Trophoblast cell (in vitro differentiated cells and primary cell): ENCODE measurements around the gene C18orf32.
"Not testable (repeated sequence)": the region's sequence is repeated elsewhere in the genome, so short reads cannot be mapped to it uniquely, and the experiment has no call there.

Experiments
- DNase-seq, 2 donors: peaks; one replicate each; pipeline ENCODE4 v3.0.0-alpha.2; 2016
- H2AFZ ChIP-seq: 2 replicates; pipeline ENCODE4 v1.6.1; 2013; ENCODE audit warnings: low read length, moderate library complexity, mild to moderate bottlenecking; ENCODE audit not compliant: insufficient read depth, poor library complexity
- H2AK5ac ChIP-seq: 2 replicates; pipeline ENCODE4 v1.6.1; 2013; ENCODE audit warnings: mild to moderate bottlenecking, low read length
- H2BK120ac ChIP-seq: 2 replicates; pipeline ENCODE4 v1.6.1; 2013; ENCODE audit warnings: low read length, mild to moderate bottlenecking, moderate library complexity; ENCODE audit not compliant: insufficient read depth, poor library complexity
- H2BK12ac ChIP-seq: 2 replicates; pipeline ENCODE4 v1.6.1; 2013; ENCODE audit warnings: mild to moderate bottlenecking, low read length, moderate library complexity
- H2BK5ac ChIP-seq: 2 replicates; pipeline ENCODE4 v1.6.1; 2013; ENCODE audit warnings: low read length, low read depth, moderate library complexity, mild to moderate bottlenecking; ENCODE audit not compliant: poor library complexity
- H3K14ac ChIP-seq: 2 replicates; pipeline ENCODE4 v1.6.1; 2013; ENCODE audit warnings: mild to moderate bottlenecking, low read length
- H3K18ac ChIP-seq: 2 replicates; pipeline ENCODE4 v1.6.1; 2013; ENCODE audit warnings: mild to moderate bottlenecking, low read length
- H3K23ac ChIP-seq: 2 replicates; pipeline ENCODE4 v1.6.1; 2013; ENCODE audit warnings: low read length
- H3K27ac ChIP-seq: 2 replicates; pipeline ENCODE4 v1.5.1; 2013; ENCODE audit warnings: low read depth, mild to moderate bottlenecking, inconsistent platforms, low read length, moderate library complexity
- H3K27me3 ChIP-seq: 2 replicates; pipeline ENCODE4 v1.6.1; 2013; ENCODE audit warnings: inconsistent platforms, mild to moderate bottlenecking, low read length, moderate library complexity; ENCODE audit not compliant: insufficient read depth
- H3K36me3 ChIP-seq, 2 experiments: 1 replicate in 1 of 2; 2 replicates in 1 of 2; pipeline ENCODE4 v1.6.1; 2013; ENCODE audit warnings: low read length in 2 of 2, mild to moderate bottlenecking in 2 of 2, moderate library complexity in 1 of 2; ENCODE audit not compliant: insufficient read depth in 2 of 2, control insufficient read depth in 1 of 2
- H3K4ac ChIP-seq: 2 replicates; pipeline ENCODE4 v1.6.1; 2013; ENCODE audit warnings: low read depth, mild to moderate bottlenecking, low read length, moderate library complexity
- H3K4me1 ChIP-seq, 2 experiments: 1 replicate in 1 of 2; 2 replicates in 1 of 2; pipeline ENCODE4 v1.6.1; 2013; ENCODE audit warnings: low read length in 2 of 2, mild to moderate bottlenecking in 2 of 2, moderate library complexity in 1 of 2; ENCODE audit not compliant: insufficient read depth in 2 of 2, control insufficient read depth in 1 of 2
- H3K4me2 ChIP-seq: 2 replicates; pipeline ENCODE4 v1.6.1; 2013; ENCODE audit warnings: inconsistent platforms, mild to moderate bottlenecking, low read length, moderate library complexity
- H3K4me3 ChIP-seq: 2 replicates; pipeline ENCODE4 v1.5.1; 2013; ENCODE audit warnings: mild to moderate bottlenecking, low read depth, low read length, inconsistent platforms
- H3K79me1 ChIP-seq: one replicate; pipeline ENCODE4 v1.6.1; 2013; ENCODE audit warnings: low read length
- H3K79me2 ChIP-seq: 2 replicates; pipeline ENCODE4 v1.6.1; 2013; ENCODE audit warnings: low read length, mild to moderate bottlenecking; ENCODE audit not compliant: control insufficient read depth, insufficient read depth, poor library complexity
- H3K9ac ChIP-seq: 2 replicates; pipeline ENCODE4 v1.6.1; 2013; ENCODE audit warnings: mild to moderate bottlenecking, low read length
- H3K9me3 ChIP-seq: 2 replicates; pipeline ENCODE4 v1.6.1; 2013; ENCODE audit warnings: low read depth, mild to moderate bottlenecking, control low read depth, inconsistent platforms, low read length; ENCODE audit not compliant: insufficient read depth
- H4K12ac ChIP-seq: 2 replicates; pipeline ENCODE4 v1.6.1; 2013; ENCODE audit warnings: low read depth, mild to moderate bottlenecking, low read length, moderate library complexity
- H4K8ac ChIP-seq: 2 replicates; pipeline ENCODE4 v1.6.1; 2013; ENCODE audit warnings: low read depth, mild to moderate bottlenecking, low read length, moderate library complexity
- H4K91ac ChIP-seq: one replicate; pipeline ENCODE4 v1.6.1; 2013; ENCODE audit warnings: low read depth, mild to moderate bottlenecking, low read length, moderate library complexity
- WGBS: extraction: QIAGEN DNeasy Blood & Tissue Kit; methylation state at CpG from one replicate; pipeline ENCODE4 v1.1.7; 2013; ENCODE audit warnings: missing lambda C conversion rate; ENCODE audit not compliant: insufficient read length, insufficient coverage; ENCODE audit errors: extremely low coverage; 5-methylcytosine and 5-hydroxymethylcytosine counted together

C18orf32 gene

DNA sequence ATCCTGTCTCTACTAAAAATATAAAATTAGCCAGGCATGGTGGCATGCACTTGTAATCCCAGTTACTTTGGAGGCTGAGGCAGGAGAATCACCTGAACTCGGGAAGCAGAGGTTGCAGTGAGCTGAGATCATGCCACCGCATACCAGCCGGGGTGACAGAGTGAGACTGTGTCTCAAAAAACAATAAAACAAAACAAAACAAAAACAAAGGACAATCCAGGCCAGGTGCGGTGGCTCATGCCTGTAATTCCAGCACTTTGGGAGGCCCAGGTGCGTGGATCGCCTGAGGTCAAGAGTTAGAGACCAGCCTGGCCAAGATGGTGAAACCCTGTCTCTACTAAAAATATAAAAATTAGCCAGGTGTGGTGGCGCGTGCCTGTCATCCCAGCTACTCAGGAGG is 25.8 kb upstream of the C18orf32 start:
- H4K12ac ChIP-seq, H3K27ac ChIP-seq, H2BK120ac ChIP-seq, H4K91ac ChIP-seq, H3K18ac ChIP-seq, H3K23ac ChIP-seq, H3K27me3 ChIP-seq, H3K4me2 ChIP-seq, H2BK5ac ChIP-seq, H3K14ac ChIP-seq, H3K4me1 ChIP-seq, H3K9me3 ChIP-seq, H3K4me3 ChIP-seq, H3K9ac ChIP-seq, H2AFZ ChIP-seq, H2BK12ac ChIP-seq, H3K79me1 ChIP-seq, H4K8ac ChIP-seq, H3K79me2 ChIP-seq, H3K4ac ChIP-seq, H3K36me3 ChIP-seq, H2AK5ac ChIP-seq: not testable (repeated sequence)
- no CpG with 5 or more reads among the region's 8 CpGs for WGBS
- DNase-seq = peak; percentile 88 to 91

GRCh38 chr18:49510393-49511115 is 23.5 kb upstream of the C18orf32 start:
- Histone ChIP-seq H4K8ac (no peak overlapping the region), H3K4me2 (no peak overlapping the region)

DNA sequence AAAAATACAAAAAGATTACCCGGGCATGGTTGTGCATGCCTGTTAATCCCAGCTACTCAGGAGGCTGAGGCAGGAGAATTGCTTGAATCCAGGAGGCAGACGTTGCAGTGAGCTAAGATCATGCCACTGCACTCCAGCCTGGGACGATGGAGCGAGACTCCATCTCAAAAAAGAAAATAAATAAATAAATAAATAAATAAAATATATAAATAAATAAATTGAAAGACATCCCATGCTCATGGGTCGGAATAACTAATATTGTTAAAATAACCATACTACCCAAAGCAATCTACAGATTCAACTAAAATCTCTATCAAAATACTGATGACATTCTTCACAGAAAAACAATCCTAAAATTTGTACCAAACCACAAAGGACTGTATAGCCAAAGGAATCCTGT is 19.4 kb upstream of the C18orf32 start:
- DNase-seq, H3K14ac ChIP-seq, H3K27me3 ChIP-seq, H4K8ac ChIP-seq, H2AK5ac ChIP-seq, H3K9ac ChIP-seq, H3K79me2 ChIP-seq, H3K79me1 ChIP-seq, H3K23ac ChIP-seq, H3K4me3 ChIP-seq, H3K27ac ChIP-seq, H4K91ac ChIP-seq, H2BK5ac ChIP-seq, H3K4ac ChIP-seq, H3K4me1 ChIP-seq, H3K18ac ChIP-seq, H3K9me3 ChIP-seq, H3K4me2 ChIP-seq, H2BK12ac ChIP-seq, H2AFZ ChIP-seq, H4K12ac ChIP-seq, H2BK120ac ChIP-seq, H3K36me3 ChIP-seq: not testable (repeated sequence)
- no CpG with 5 or more reads among the region's 5 CpGs for WGBS

More at GRCh38 chr18:49510393-49511115, 23.5 kb upstream of the C18orf32 start:
- peak in 1 of 2 donors; percentile 78 for DNase-seq
- Histone ChIP-seq H4K12ac (no peak overlapping the region), H2BK120ac (no peak overlapping the region), H3K18ac (no peak overlapping the region), H2BK12ac (no peak overlapping the region), H3K79me1 (no peaks in the 10 kb centered on the region), H3K79me2 (no peaks in the 10 kb centered on the region), H3K27ac (no peak overlapping the region), H2AFZ (no peak overlapping the region), H3K9me3 (no peaks in the 10 kb centered on the region), H3K9ac (no peak overlapping the region), H2AK5ac (no peak overlapping the region), H3K4me1 (no peaks in the 10 kb centered on the region), H3K27me3 (no peaks in the 10 kb centered on the region), H3K36me3 (no peaks in the 10 kb centered on the region), H3K4ac (no peak overlapping the region), H2BK5ac (no peak overlapping the region), H3K4me3 (no peak overlapping the region), H3K23ac (no peak overlapping the region), H3K14ac (no peak overlapping the region), H4K91ac (no peak overlapping the region)
- no CpG with 5 or more reads among the region's 12 CpGs for WGBS

DNA sequence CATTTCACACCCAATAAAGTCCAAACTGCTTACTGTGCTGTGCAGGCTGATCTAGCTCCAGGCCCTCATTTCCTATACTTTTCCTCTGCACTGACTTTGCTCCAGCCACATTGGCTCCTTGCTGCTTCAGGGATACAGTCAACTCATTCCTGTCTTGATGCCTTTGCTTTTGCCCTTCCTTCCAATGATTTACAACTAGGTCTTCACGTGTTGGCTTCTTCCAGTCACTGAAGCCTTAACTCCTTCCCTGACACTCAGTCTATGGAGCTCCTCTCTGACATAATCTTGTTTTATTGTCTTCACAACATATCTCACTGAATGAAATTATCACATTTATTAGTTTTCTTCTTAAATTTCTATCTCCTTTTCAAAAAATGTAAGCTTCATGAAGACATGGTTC is 16.9 kb upstream of the C18orf32 start:
- H3K4ac ChIP-seq = no peak overlapping the region
- H3K36me3 ChIP-seq = no peaks in the 10 kb centered on the region
- H3K9me3 ChIP-seq = no peaks in the 10 kb centered on the region
- H3K14ac ChIP-seq = no peak overlapping the region
- H4K8ac ChIP-seq = no peak overlapping the region
- no peak for DNase-seq
- H2AFZ ChIP-seq = no peak overlapping the region
- no peak overlapping the region for H3K18ac ChIP-seq
- H3K79me2 ChIP-seq = no peaks in the 10 kb centered on the region
- no peaks in the 10 kb centered on the region for H3K4me1 ChIP-seq
- no peak overlapping the region for H3K23ac ChIP-seq
- H2BK12ac ChIP-seq = no peak overlapping the region
- no peak overlapping the region for H3K4me3 ChIP-seq
- no peak overlapping the region for H4K91ac ChIP-seq
- WGBS = no CpG with 5 or more reads among the region's 1 CpG
- no peaks in the 10 kb centered on the region for H3K27me3 ChIP-seq
- no peak overlapping the region for H4K12ac ChIP-seq
- no peaks in the 10 kb centered on the region for H3K79me1 ChIP-seq
- no peak overlapping the region for H3K27ac ChIP-seq
- no peak overlapping the region for H3K4me2 ChIP-seq
- H2BK5ac ChIP-seq = no peak overlapping the region
- no peak overlapping the region for H2BK120ac ChIP-seq
- H2AK5ac ChIP-seq = no peak overlapping the region
- H3K9ac ChIP-seq = no peak overlapping the region
